ENCODE measurements around the gene ARL13A.

DNA sequence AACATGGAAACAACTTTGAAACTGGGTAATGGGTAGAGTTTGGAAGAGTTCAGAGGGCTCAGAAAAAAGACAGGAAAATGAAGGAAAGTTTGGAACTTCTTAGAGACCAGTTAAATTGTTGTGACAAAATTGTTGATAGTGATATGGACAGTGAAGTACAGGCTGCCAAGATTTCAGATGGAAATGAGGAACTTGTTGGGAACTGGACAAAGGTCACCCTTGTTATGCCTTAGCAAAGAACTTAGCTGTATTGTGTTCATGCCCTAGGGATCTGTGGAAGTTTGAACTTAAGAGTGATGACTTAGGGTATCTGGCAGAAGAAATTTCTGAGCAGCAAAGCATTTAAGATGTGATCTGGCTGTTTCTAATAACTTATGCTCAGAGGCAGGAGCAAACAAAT is 5.1 kb upstream of the ARL13A start:
- TF ChIP-seq SIN3A (IDR thresholded peaks at IDR 0.05; ENCODE audit: borderline replicate concordance, insufficient read depth, low read length) = no peak
- TF ChIP-seq POLR2AphosphoS5 (IDR thresholded peaks at IDR 0.05; ENCODE audit: low read depth, low read length) = no peak
- no peak for TF ChIP-seq TAF1 (IDR thresholded peaks at IDR 0.05; ENCODE audit: borderline replicate concordance, insufficient read depth, low read length)
- no peak for TF ChIP-seq REST (IDR thresholded peaks at IDR 0.05; ENCODE audit: insufficient read depth in 1 of 2, low read depth in 2 of 2, low read length in 2 of 2)
